ENCODE measurements around the gene MME. TPM values are rescaled to one million over a fixed set of nuclear protein-coding genes. Genes with fewer than 3 reads are reported as not detected.

The MME gene
- total and polyA plus RNA-seq, 8 donors: under 0.01 to 49.4 (median 2.0) TPM; not detected in 1

DNA sequence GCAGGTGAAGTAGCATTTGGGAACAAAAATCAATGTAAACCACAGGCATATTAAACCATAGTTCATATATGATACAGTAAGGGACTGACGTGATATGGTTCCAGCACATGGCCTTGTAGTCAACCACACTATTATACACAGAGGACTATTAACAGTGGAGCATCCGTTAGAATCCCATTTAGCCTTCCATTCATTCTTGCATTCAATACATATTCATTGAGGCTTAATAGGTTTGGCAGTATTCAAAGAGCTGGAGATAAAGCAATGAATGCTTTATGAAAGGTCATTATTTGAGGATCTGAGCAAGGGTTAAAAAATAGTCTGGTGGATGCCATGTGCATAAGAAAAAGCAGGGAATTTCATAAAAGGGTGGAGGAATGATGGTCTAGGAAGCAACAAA lies 89.1 kb downstream of the MME start:
- intact Hi-C loops (cut with DNase I; ENCODE audit: low total_unique reads): no loop called here
- Histone ChIP-seq H3K4me1 (no peaks in the 10 kb centered on the region), H3K27ac (no peak overlapping the region), H3K4me3 (no peak overlapping the region), H3K36me3 (no peaks in the 10 kb centered on the region), H3K9me3 (no peaks in the 10 kb centered on the region), H3K27me3 (no peaks in the 10 kb centered on the region)
- TF ChIP-seq, protein P1, sequence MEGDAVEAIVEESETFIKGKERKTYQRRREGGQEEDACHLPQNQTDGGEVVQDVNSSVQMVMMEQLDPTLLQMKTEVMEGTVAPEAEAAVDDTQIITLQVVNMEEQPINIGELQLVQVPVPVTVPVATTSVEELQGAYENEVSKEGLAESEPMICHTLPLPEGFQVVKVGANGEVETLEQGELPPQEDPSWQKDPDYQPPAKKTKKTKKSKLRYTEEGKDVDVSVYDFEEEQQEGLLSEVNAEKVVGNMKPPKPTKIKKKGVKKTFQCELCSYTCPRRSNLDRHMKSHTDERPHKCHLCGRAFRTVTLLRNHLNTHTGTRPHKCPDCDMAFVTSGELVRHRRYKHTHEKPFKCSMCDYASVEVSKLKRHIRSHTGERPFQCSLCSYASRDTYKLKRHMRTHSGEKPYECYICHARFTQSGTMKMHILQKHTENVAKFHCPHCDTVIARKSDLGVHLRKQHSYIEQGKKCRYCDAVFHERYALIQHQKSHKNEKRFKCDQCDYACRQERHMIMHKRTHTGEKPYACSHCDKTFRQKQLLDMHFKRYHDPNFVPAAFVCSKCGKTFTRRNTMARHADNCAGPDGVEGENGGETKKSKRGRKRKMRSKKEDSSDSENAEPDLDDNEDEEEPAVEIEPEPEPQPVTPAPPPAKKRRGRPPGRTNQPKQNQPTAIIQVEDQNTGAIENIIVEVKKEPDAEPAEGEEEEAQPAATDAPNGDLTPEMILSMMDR (IDR thresholded peaks at IDR 0.05): no peak
- no peak for TF ChIP-seq POLR2A (IDR thresholded peaks at IDR 0.05)
- no peak for TF ChIP-seq POLR2AphosphoS5 (IDR thresholded peaks at IDR 0.05)
- WGBS, 5 donors: 91 to 98% (median 94%) methylated on average over 2 of the region's 2 CpGs
- DNase-seq: no peak

DNA sequence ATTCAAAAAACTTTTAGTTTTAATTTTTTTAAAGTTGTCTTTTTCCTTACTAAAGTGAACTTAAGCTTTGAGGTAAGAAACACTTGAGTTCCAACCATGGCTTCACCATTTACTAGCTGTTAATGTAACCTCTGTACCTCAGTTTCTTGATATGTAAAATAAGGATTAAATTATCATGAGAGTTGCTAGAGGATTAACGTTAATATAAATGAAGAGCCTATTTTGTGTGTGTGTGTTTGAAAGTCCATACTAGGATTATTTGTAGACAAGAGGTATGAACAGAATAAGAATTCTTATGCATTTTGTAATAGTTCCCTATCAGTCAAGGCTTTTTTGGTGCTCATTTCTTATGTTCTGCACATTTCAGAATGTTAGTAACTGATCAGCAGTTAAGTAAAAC lies 93.7 kb downstream of the MME start:
- H3K27ac ChIP-seq: no peak overlapping the region
- intact Hi-C loops (cut with DNase I; ENCODE audit: low total_unique reads): no loop called here
- no peak overlapping the region for H3K4me3 ChIP-seq
- no peaks in the 10 kb centered on the region for H3K4me1 ChIP-seq
- 72 to 85% (median 78%) methylated on average over 1 of the region's 1 CpG for WGBS, 5 donors
- TF ChIP-seq POLR2AphosphoS5 (IDR thresholded peaks at IDR 0.05) (no peak), EP300 (IDR thresholded peaks at IDR 0.05) (no peak), POLR2A (IDR thresholded peaks at IDR 0.05) (no peak)
- TF ChIP-seq, protein P1 (IDR thresholded peaks at IDR 0.05): no peak
- H3K27me3 ChIP-seq: no peaks in the 10 kb centered on the region
- H3K36me3 ChIP-seq: no peaks in the 10 kb centered on the region
- DNase-seq: no peak
- no peaks in the 10 kb centered on the region for H3K9me3 ChIP-seq

DNA sequence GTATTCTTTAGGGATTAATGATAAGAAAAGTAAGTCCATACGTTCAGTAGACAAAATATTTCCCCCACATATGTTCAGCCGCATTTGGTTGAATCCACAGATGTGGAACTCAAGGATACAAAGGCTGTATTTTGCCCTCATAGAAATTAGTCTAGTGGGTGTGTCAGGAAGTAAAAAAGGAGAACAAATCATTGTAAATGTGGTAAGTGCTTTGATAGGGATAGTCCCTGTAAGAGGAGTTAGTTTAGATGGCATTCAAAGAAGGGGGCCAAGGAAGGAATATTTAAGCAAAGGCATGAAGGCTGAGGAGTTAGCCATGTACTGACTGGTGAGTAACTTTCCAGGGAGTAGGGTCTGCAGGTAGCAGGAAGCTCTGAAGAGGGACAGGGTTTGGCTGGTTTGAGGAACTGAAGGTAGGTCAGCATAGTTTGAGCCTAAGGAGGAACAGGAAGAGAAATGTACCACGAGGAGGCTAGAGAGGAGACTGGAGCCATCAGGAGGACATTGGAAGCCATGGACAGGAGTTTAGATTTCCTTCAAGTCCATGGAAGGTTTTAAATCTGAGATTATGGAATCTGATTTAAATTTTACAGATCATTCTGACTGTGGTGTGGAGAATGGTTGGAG lies 98.8 kb downstream of the MME start:
- no peaks in the 10 kb centered on the region for H3K36me3 ChIP-seq
- peaks cover 0 to 4% (median 0%) of the 10 kb centered on the region in 4 donors for H3K4me1 ChIP-seq
- H3K4me3 ChIP-seq: no peak overlapping the region
- DNase-seq: no peak
- TF ChIP-seq, protein P1 (IDR thresholded peaks at IDR 0.05): no peak
- no peak for TF ChIP-seq EP300 (IDR thresholded peaks at IDR 0.05)
- TF ChIP-seq POLR2A (IDR thresholded peaks at IDR 0.05): no peak
- no peak for TF ChIP-seq POLR2AphosphoS5 (IDR thresholded peaks at IDR 0.05)
- no peaks in the 10 kb centered on the region for H3K9me3 ChIP-seq
- intact Hi-C loops (cut with DNase I; ENCODE audit: low total_unique reads): no loop called here
- H3K27ac ChIP-seq: no peak overlapping the region
- no peaks in the 10 kb centered on the region for H3K27me3 ChIP-seq
- WGBS, 5 donors: 54 to 69% (median 60%) methylated on average over 3 of the region's 3 CpGs

GRCh38 chr3:155179437-155179827 lies 99.3 kb downstream of the MME start:
- 29 to 53% (median 43%) methylated on average over 2 of the region's 2 CpGs for WGBS, 5 donors

More at GRCh38 chr3:155179437-155179827, 99.3 kb downstream of the MME start:
- peak in 1 of 2 donors; percentile 37 for DNase-seq
- no peak for TF ChIP-seq POLR2A (IDR thresholded peaks at IDR 0.05)
- Histone ChIP-seq H3K27ac (no peak overlapping the region), H3K9me3 (no peaks in the 10 kb centered on the region), H3K36me3 (no peaks in the 10 kb centered on the region), H3K27me3 (no peaks in the 10 kb centered on the region), H3K4me1 (peaks cover 0 to 4% (median 0%) of the 10 kb centered on the region in 4 donors), H3K4me3 (no peak overlapping the region)
- intact Hi-C loops (cut with DNase I; ENCODE audit: low total_unique reads): no loop called here
